HCT116 (cell line): ENCODE data around the gene ETNK2. TPM values are rescaled to one million over a fixed set of nuclear protein-coding genes. Genes with fewer than 3 reads are reported as not detected.

Source experiments
- ATAC-seq: fragments of 200-7000 bp; cut with Tn5 transposase; 2 replicates; pipeline ENCODE4 v1.9.1; 2020; ENCODE audit warnings: mild to moderate bottlenecking, moderate library complexity
- BruUV-seq: library from RNA; stranded (reverse); fragments of 400-500 nt; replicated peaks from 2 replicates; lab custom pipeline; 2021; lab: Mats Ljungman, UMichigan
- CTCF ChIA-PET: fragments of 300-600 bp; sonication (Branson Sonifier 250); formaldehyde crosslinking; loops from one replicate; lab custom pipeline; 2021; ENCODE audit warnings: antibody characterized with exemption; lab: Charles Lee
- POLR2A ChIA-PET: fragments of 300-600, 350-600 bp; sonication (Branson Sonifier 250); formaldehyde crosslinking; loops from one replicate; lab custom pipeline; 2021; ENCODE audit warnings: antibody characterized with exemption; lab: Charles Lee
- RAD21 ChIA-PET, 2 experiments: fragments of 300-600 bp; sonication (Branson Sonifier 250); formaldehyde crosslinking; loops; one replicate each; lab custom pipeline; 2023; ENCODE audit warnings: low total read pairs in 2 of 2; ENCODE audit not compliant: uncharacterized antibody in 2 of 2, unreplicated experiment in 2 of 2, low non-redundant PET in 1 of 2; lab: Charles Lee
- DNase-seq: peaks from one replicate; pipeline ENCODE4 v3.0.0-alpha.2; 2010; ENCODE audit warnings: low read depth, low spot score
- H2AFZ ChIP-seq: fragments of 200-600 bp; shearing (Covaris generic), sonication (generic); 2 replicates; pipeline ENCODE4 v1.6.1; 2017; ENCODE audit warnings: low read depth, mixed run types, mixed read lengths, antibody characterized with exemption, low read length; ENCODE audit not compliant: poor library complexity, severe bottlenecking
- H3K27ac ChIP-seq: 2 replicates; pipeline ENCODE4 v1.5.1; 2012; ENCODE audit warnings: low read depth, low read length
- H3K27me3 ChIP-seq: fragments of 200-600 bp; sonication (generic); 2 replicates; pipeline ENCODE4 v1.6.1; 2016; ENCODE audit warnings: mixed run types, low read length, mixed read lengths; ENCODE audit not compliant: insufficient read depth
- H3K36me3 ChIP-seq, 2 experiments: fragments of 200-500 bp in 1 of 2; fragments of 200-600 bp in 1 of 2; sonication (Bioruptor generic) in 1 of 2; sonication (generic) in 1 of 2; 2 replicates each; pipeline versions ENCODE4 v1.5.1 to v1.6.1; 2014 to 2016; ENCODE audit warnings: low read length in 2 of 2, inconsistent platforms in 1 of 2, mixed read lengths in 1 of 2, mixed run types in 1 of 2; ENCODE audit not compliant: insufficient read depth in 2 of 2, control insufficient read depth in 1 of 2
- H3K4me1 ChIP-seq, 2 experiments: fragments of 200-600 bp in 1 of 2; sonication (generic) in 1 of 2; 2 replicates each; pipeline versions ENCODE4 v1.5.1 to v1.6.1; 2012 to 2017; ENCODE audit warnings: low read length in 2 of 2, inconsistent platforms in 1 of 2, mild to moderate bottlenecking in 1 of 2, mixed read lengths in 1 of 2, mixed run types in 1 of 2, moderate library complexity in 1 of 2; ENCODE audit not compliant: insufficient read depth in 2 of 2, control insufficient read depth in 1 of 2
- H3K4me2 ChIP-seq: fragments of 200-600 bp; sonication (generic); 2 replicates; pipeline ENCODE4 v1.6.1; 2017; ENCODE audit warnings: mixed run types, low read length, mixed read lengths
- H3K4me3 ChIP-seq, 2 experiments: fragments of 200-600 bp in 1 of 2; sonication (generic) in 1 of 2; replicated peaks in 1 of 2; 2 replicates each; pipeline ENCODE4 v1.5.1; 2011 to 2016; ENCODE audit warnings: low read length in 2 of 2, control low read depth in 1 of 2, low read depth in 1 of 2, mild to moderate bottlenecking in 1 of 2, mixed read lengths in 1 of 2, mixed run types in 1 of 2
- H3K79me2 ChIP-seq: fragments of 200-600 bp; sonication (generic); 2 replicates; pipeline ENCODE4 v1.6.1; 2017; ENCODE audit warnings: mild to moderate bottlenecking, mixed run types, low read length, moderate library complexity, mixed read lengths; ENCODE audit not compliant: insufficient read depth
- H3K9ac ChIP-seq: fragments of 200-600 bp; sonication (generic); 2 replicates; pipeline ENCODE4 v1.6.1; 2016; ENCODE audit warnings: low read length, mixed read lengths
- H3K9me2 ChIP-seq: fragments of 200-600 bp; sonication (generic), shearing (Covaris generic); 2 replicates; pipeline ENCODE4 v1.6.1; 2017; ENCODE audit warnings: mixed run types, mild to moderate bottlenecking, moderate library complexity; ENCODE audit not compliant: insufficient read depth
- H3K9me3 ChIP-seq, 2 experiments: fragments of 200-500 bp in 1 of 2; fragments of 200-600 bp in 1 of 2; sonication (Bioruptor generic) in 1 of 2; sonication (generic) in 1 of 2; 2 replicates each; pipeline ENCODE4 v1.6.1; 2014 to 2017; ENCODE audit warnings: low read length in 2 of 2, mixed read lengths in 2 of 2, inconsistent platforms in 1 of 2, low read depth in 1 of 2, mild to moderate bottlenecking in 1 of 2, mixed run types in 1 of 2, moderate library complexity in 1 of 2; ENCODE audit not compliant: control insufficient read depth in 1 of 2, insufficient read depth in 1 of 2
- H4K20me1 ChIP-seq: fragments of 200-600 bp; sonication (generic), shearing (Covaris generic); 2 replicates; pipeline ENCODE4 v1.6.1; 2017; ENCODE audit warnings: mixed run types, mild to moderate bottlenecking, moderate library complexity; ENCODE audit not compliant: insufficient read depth
- EZH2 ChIP-seq: fragments of 200-600 bp; sonication (generic); IDR thresholded peaks from 2 replicates; pipeline ENCODE4 v1.6.1; 2017; ENCODE audit warnings: antibody characterized with exemption, mixed run types
- EZH2phosphoT487 ChIP-seq: fragments of 200-600 bp; IDR thresholded peaks from 2 replicates; pipeline ENCODE4 v1.6.1; 2018; ENCODE audit warnings: antibody characterized with exemption, borderline replicate concordance
- FOSL1 ChIP-seq: IDR thresholded peaks from 2 replicates; pipeline ENCODE4 v1.6.1; 2012; ENCODE audit warnings: low read depth
- POLR2A ChIP-seq: IDR thresholded peaks from 2 replicates; pipeline ENCODE4 v1.7.0; 2011; ENCODE audit warnings: borderline replicate concordance; ENCODE audit not compliant: insufficient read depth, insufficient read length; ENCODE audit errors: extremely low read depth
- SIN3A ChIP-seq: IDR thresholded peaks from 2 replicates; pipeline ENCODE4 v1.6.1; 2012; ENCODE audit warnings: low read depth
- intact Hi-C: fragments of 100-400 bp; cut with micrococcal nuclease; formaldehyde crosslinking; loops from 2 replicates; pipeline ENCODE4 v1.10.0; 2022
- total RNA-seq: library from RNA; stranded (reverse); gene quantifications from one replicate; pipeline ENCODE4 v1.2.1, GENCODE V29; 2021; ENCODE audit not compliant: unreplicated experiment
- TF ChIP-seq, protein P1 (sequence below): IDR thresholded peaks from 2 replicates; pipeline ENCODE4 v1.6.1; 2011; ENCODE audit warnings: mild to moderate bottlenecking, low read length, moderate library complexity; ENCODE audit not compliant: insufficient replicate concordance; ENCODE audit errors: extremely low read depth
- TF ChIP-seq, protein P2 (sequence below): IDR thresholded peaks from 2 replicates; pipeline ENCODE4 v1.6.1; 2012; ENCODE audit warnings: low read depth
- TF ChIP-seq, protein P3 (sequence below), 3 experiments: fragments of 200-600 bp in 1 of 3; sonication (generic) in 1 of 3; IDR thresholded peaks in 2 of 3; conservative IDR thresholded peaks in 1 of 3; 2 replicates each; pipeline ENCODE4 v1.5.1; 2012 to 2017; ENCODE audit warnings: low read depth in 2 of 3, low read length in 2 of 3, antibody characterized with exemption in 1 of 3, borderline replicate concordance in 1 of 3, control low read depth in 1 of 3, mild to moderate bottlenecking in 1 of 3, mixed read lengths in 1 of 3, mixed run types in 1 of 3, moderate library complexity in 1 of 3; ENCODE audit not compliant: insufficient read depth in 1 of 3

Gene ETNK2
- total RNA-seq, 1 experiment from 2014 or later, result 16.1 TPM

DNA sequence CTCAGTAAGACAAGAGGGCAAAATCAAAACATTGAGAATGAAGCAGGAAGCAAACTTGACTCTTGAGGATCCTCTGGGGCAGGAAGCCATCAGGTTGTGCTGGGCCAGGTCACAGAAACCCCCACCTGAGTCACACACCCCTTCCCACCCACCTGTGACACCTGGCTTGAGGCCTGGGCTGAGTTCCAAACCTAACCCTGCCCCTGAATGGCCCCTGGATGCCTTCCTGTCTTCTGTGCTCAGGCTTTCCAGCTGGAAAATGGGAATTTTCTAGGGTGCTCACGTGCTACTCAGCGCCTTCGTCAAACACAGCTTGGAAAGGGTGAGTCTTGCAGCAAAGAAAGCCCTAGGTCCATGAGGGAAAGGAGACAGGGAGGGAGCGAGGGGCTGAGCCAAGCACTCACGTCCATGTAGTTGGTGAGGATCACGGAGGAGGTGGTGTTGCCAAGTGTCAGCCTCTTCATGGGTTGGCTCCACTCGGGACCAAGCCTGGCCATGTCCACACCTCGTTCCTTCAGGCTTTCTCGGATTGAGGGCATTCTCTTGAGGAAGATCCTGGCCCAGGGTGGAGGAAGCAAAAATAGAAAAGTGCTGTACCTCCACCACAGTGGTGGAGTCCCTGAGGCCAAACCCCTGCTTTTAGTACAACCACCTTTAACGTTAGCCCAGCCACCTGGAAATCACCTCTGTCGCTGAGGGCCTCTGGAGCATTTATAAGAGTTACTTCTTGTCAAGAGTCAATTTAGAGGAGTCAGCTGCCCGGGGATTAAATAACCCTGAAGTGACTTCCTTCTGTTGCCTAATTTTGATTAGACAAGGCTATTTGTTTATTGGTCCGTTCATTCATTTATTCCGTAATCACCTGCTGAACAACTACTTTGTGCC is 10.0 kb upstream of the ETNK2 start:
- DNase-seq (no peak), ATAC-seq (no peak; the same call in 1 of the 2 replicates)
- ChIA-PET POLR2A (no interaction called here), CTCF (interaction anchor here (0.7 to 4.1 kb wide), 22 partner anchors 11 to 645 kb away, joined by 3 to 53 read pairs (median 7); partner anchors contain the start of genes ETNK2, GOLT1A, PLEKHA6 and SNRPE), RAD21 (interaction anchor here (0.6 to 3.2 kb wide), 10 partner anchors 8 to 301 kb away, joined by 3 to 17 read pairs (median 5); partner anchors contain the start of gene GOLT1A (in 1 of the 2))
- H3K9me3 ChIP-seq, result no peaks in the 10 kb centered on the region
- no peaks in the 10 kb centered on the region for H3K36me3 ChIP-seq
- no peaks in the 10 kb centered on the region for H3K9me2 ChIP-seq
- H3K4me3 ChIP-seq, result no peak overlapping the region
- H3K27me3 ChIP-seq, result no peaks in the 10 kb centered on the region
- peak overlapping the region; percentile 55 for H2AFZ ChIP-seq
- H3K4me2 ChIP-seq, result peak overlapping the region; percentile 41
- intact Hi-C loops, result loop anchor here (1.0 to 5.0 kb wide), 7 partner anchors 37 to 341 kb away; partner anchors contain the start of gene SNRPE
- H3K27ac ChIP-seq, result no peak overlapping the region
- H3K79me2 ChIP-seq, result no peaks in the 10 kb centered on the region
- TF ChIP-seq, protein P1, sequence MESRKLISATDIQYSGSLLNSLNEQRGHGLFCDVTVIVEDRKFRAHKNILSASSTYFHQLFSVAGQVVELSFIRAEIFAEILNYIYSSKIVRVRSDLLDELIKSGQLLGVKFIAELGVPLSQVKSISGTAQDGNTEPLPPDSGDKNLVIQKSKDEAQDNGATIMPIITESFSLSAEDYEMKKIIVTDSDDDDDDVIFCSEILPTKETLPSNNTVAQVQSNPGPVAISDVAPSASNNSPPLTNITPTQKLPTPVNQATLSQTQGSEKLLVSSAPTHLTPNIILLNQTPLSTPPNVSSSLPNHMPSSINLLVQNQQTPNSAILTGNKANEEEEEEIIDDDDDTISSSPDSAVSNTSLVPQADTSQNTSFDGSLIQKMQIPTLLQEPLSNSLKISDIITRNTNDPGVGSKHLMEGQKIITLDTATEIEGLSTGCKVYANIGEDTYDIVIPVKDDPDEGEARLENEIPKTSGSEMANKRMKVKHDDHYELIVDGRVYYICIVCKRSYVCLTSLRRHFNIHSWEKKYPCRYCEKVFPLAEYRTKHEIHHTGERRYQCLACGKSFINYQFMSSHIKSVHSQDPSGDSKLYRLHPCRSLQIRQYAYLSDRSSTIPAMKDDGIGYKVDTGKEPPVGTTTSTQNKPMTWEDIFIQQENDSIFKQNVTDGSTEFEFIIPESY, result no peak
- no peak for TF ChIP-seq SIN3A
- no peak for TF ChIP-seq EZH2phosphoT487
- TF ChIP-seq POLR2A, result no peak
- no peak for TF ChIP-seq FOSL1
- TF ChIP-seq, protein P2, sequence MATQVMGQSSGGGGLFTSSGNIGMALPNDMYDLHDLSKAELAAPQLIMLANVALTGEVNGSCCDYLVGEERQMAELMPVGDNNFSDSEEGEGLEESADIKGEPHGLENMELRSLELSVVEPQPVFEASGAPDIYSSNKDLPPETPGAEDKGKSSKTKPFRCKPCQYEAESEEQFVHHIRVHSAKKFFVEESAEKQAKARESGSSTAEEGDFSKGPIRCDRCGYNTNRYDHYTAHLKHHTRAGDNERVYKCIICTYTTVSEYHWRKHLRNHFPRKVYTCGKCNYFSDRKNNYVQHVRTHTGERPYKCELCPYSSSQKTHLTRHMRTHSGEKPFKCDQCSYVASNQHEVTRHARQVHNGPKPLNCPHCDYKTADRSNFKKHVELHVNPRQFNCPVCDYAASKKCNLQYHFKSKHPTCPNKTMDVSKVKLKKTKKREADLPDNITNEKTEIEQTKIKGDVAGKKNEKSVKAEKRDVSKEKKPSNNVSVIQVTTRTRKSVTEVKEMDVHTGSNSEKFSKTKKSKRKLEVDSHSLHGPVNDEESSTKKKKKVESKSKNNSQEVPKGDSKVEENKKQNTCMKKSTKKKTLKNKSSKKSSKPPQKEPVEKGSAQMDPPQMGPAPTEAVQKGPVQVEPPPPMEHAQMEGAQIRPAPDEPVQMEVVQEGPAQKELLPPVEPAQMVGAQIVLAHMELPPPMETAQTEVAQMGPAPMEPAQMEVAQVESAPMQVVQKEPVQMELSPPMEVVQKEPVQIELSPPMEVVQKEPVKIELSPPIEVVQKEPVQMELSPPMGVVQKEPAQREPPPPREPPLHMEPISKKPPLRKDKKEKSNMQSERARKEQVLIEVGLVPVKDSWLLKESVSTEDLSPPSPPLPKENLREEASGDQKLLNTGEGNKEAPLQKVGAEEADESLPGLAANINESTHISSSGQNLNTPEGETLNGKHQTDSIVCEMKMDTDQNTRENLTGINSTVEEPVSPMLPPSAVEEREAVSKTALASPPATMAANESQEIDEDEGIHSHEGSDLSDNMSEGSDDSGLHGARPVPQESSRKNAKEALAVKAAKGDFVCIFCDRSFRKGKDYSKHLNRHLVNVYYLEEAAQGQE, result no peak
- no peak for TF ChIP-seq EZH2
- TF ChIP-seq, protein P3, sequence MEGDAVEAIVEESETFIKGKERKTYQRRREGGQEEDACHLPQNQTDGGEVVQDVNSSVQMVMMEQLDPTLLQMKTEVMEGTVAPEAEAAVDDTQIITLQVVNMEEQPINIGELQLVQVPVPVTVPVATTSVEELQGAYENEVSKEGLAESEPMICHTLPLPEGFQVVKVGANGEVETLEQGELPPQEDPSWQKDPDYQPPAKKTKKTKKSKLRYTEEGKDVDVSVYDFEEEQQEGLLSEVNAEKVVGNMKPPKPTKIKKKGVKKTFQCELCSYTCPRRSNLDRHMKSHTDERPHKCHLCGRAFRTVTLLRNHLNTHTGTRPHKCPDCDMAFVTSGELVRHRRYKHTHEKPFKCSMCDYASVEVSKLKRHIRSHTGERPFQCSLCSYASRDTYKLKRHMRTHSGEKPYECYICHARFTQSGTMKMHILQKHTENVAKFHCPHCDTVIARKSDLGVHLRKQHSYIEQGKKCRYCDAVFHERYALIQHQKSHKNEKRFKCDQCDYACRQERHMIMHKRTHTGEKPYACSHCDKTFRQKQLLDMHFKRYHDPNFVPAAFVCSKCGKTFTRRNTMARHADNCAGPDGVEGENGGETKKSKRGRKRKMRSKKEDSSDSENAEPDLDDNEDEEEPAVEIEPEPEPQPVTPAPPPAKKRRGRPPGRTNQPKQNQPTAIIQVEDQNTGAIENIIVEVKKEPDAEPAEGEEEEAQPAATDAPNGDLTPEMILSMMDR (IDR thresholded peaks at IDR 0.05 in 2 of 3, conservative IDR thresholded peaks at IDR 0.05 in 1 of 3; ENCODE audit: borderline replicate concordance in 1 of 3, insufficient read depth in 1 of 3, low read depth in 2 of 3, low read length in 2 of 3), result no peak
- H3K9ac ChIP-seq, result no peak overlapping the region
- no TSS peak for BruUV-seq
- H3K4me1 ChIP-seq, result peaks cover 0 to 15% of the 10 kb centered on the region in 2 experiments; a peak in 2 of 4 replicates
- H4K20me1 ChIP-seq, result no peaks in the 10 kb centered on the region
